ENCODE results near the gene XYLT1.

Gene XYLT1

DNA sequence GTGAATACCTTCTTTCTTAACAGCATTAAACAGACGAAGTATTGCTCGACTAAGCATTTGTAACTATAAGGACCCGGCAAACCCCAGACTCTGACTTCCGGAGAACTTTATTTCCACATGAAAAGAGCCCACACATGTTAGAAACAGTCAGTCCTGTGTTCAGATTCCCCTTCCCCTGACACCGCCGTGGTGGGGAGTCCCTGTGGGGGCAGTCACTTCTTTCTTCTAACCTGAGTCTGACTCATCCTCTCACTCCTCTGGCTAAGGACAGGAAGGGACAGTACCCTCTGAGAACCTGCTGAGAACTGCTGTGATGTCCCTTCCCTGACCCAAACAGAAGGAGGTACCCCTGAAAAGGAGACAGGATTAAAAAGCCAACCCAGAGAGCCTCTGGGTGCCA lies 165.1 kb downstream of the XYLT1 start:
- H3K4me2 ChIP-seq (ENCODE audit: low read length), result peak overlapping the region; percentile 45
- H3K9me2 ChIP-seq (replicated peaks; ENCODE audit: control insufficient read depth, low read length), result no peaks in the 10 kb centered on the region
- no peak overlapping the region for H3K27ac ChIP-seq (ENCODE audit: low read depth, low read length)
- H3K9me3 ChIP-seq (ENCODE audit: control insufficient read depth, insufficient read depth, low read length), result no peaks in the 10 kb centered on the region
- peaks cover 55% of the 10 kb centered on the region for H3K4me1 ChIP-seq (ENCODE audit: control insufficient read depth, low read length)
- H3K4me3 ChIP-seq (ENCODE audit: low read length), result no peak overlapping the region; the same call in 1 of the 2 replicates
- no peak for TF ChIP-seq EZH2phosphoT487 (IDR thresholded peaks at IDR 0.05; ENCODE audit: borderline replicate concordance, low read length)
- TF ChIP-seq CTCF (IDR thresholded peaks at IDR 0.05; ENCODE audit: low read depth, low read length, poor library complexity, severe bottlenecking), result no peak
- H3K27me3 ChIP-seq (ENCODE audit: control insufficient read depth, low read length), result no peaks in the 10 kb centered on the region
- no peaks in the 10 kb centered on the region for H4K20me1 ChIP-seq (ENCODE audit: control insufficient read depth, insufficient read depth, low read depth, low read length)
- H3F3A ChIP-seq (ENCODE audit: control insufficient read depth, insufficient read depth), result peaks cover 21% of the 10 kb centered on the region
- peaks cover 7% of the 10 kb centered on the region for H3K79me2 ChIP-seq (ENCODE audit: control insufficient read depth, low read length)
- H3K36me3 ChIP-seq (ENCODE audit: control insufficient read depth, low read length), result peaks cover 7% of the 10 kb centered on the region

DNA sequence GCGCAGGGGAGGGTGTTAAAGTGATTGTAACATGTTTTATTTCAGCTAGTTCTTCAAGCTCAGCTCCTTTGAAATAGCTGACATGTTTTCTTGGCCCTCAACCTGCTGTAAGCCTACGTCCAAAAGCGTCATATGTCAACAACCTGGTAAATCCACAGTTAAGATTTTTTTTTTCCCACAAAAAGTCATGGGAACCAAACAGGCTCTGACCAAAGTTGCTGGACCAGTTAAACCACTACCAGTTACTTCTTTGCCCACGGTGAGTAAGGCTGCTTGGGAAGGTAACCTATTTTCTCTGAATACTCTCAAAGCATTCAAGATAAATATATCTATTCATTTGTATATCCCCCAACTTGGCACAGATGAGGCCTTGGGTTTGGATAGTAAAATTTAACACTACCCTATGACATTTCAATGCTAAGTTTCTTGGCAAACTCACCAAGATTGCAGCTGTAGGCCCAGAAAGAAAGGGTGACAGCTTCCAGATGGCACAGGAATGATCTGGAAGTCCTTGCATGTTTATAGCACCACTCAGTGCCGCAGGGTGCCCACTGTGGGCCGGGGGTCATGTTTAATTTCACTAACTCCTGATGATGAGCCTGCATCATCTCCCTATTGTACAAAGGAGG lies 166.2 kb downstream of the XYLT1 start:
- Histone ChIP-seq H3K4me1 (ENCODE audit: control insufficient read depth, low read length) (peaks cover 66% of the 10 kb centered on the region), H4K20me1 (ENCODE audit: control insufficient read depth, insufficient read depth, low read depth, low read length) (no peaks in the 10 kb centered on the region), H3K4me3 (ENCODE audit: low read length) (no peak overlapping the region), H3K9me3 (ENCODE audit: control insufficient read depth, insufficient read depth, low read length) (no peaks in the 10 kb centered on the region), H3K79me2 (ENCODE audit: control insufficient read depth, low read length) (peaks cover 15% of the 10 kb centered on the region), H3K9me2 (replicated peaks; ENCODE audit: control insufficient read depth, low read length) (no peaks in the 10 kb centered on the region), H3K36me3 (ENCODE audit: control insufficient read depth, low read length) (peaks cover 8% of the 10 kb centered on the region), H3K4me2 (ENCODE audit: low read length) (peak overlapping the region; percentile 63; the same call in 1 of the 2 replicates), H3K27ac (ENCODE audit: low read depth, low read length) (no peak overlapping the region), H3F3A (ENCODE audit: control insufficient read depth, insufficient read depth) (peaks cover 22% of the 10 kb centered on the region), H3K27me3 (ENCODE audit: control insufficient read depth, low read length) (no peaks in the 10 kb centered on the region)
- no peak for TF ChIP-seq CTCF (IDR thresholded peaks at IDR 0.05; ENCODE audit: low read depth, low read length, poor library complexity, severe bottlenecking)
- TF ChIP-seq EZH2phosphoT487 (IDR thresholded peaks at IDR 0.05; ENCODE audit: borderline replicate concordance, low read length), result no peak

- H3K27ac ChIP-seq (ENCODE audit: low read depth, low read length), result peak overlapping the region; percentile 97
- H3K36me3 ChIP-seq (ENCODE audit: control insufficient read depth, low read length), result peaks cover 8% of the 10 kb centered on the region
- H3F3A ChIP-seq (ENCODE audit: control insufficient read depth, insufficient read depth), result peaks cover 22% of the 10 kb centered on the region
- no peak for TF ChIP-seq CTCF (IDR thresholded peaks at IDR 0.05; ENCODE audit: low read depth, low read length, poor library complexity, severe bottlenecking)
- TF ChIP-seq EZH2phosphoT487 (IDR thresholded peaks at IDR 0.05; ENCODE audit: borderline replicate concordance, low read length), result no peak
- H3K4me2 ChIP-seq (ENCODE audit: low read length), result peak overlapping the region; percentile 63; the same call in 1 of the 2 replicates
- no peaks in the 10 kb centered on the region for H3K27me3 ChIP-seq (ENCODE audit: control insufficient read depth, low read length)
- no peaks in the 10 kb centered on the region for H3K9me2 ChIP-seq (replicated peaks; ENCODE audit: control insufficient read depth, low read length)
- H3K4me3 ChIP-seq (ENCODE audit: low read length), result no peak overlapping the region
- H3K4me1 ChIP-seq (ENCODE audit: control insufficient read depth, low read length), result peaks cover 70% of the 10 kb centered on the region
- H3K79me2 ChIP-seq (ENCODE audit: control insufficient read depth, low read length), result peaks cover 19% of the 10 kb centered on the region
- no peaks in the 10 kb centered on the region for H3K9me3 ChIP-seq (ENCODE audit: control insufficient read depth, insufficient read depth, low read length)
- no peaks in the 10 kb centered on the region for H4K20me1 ChIP-seq (ENCODE audit: control insufficient read depth, insufficient read depth, low read depth, low read length)
These were observed 166.7 kb downstream of the XYLT1 start for GRCh38 chr16:17304106-17304490.

Measured in DOHH2 (cell line).